ENCODE measurements around the gene TBC1D25.
"Not testable (repeated sequence)": the region's sequence is repeated elsewhere in the genome, so short reads cannot be mapped to it uniquely, and the experiment has no call there.

The TBC1D25 gene

DNA sequence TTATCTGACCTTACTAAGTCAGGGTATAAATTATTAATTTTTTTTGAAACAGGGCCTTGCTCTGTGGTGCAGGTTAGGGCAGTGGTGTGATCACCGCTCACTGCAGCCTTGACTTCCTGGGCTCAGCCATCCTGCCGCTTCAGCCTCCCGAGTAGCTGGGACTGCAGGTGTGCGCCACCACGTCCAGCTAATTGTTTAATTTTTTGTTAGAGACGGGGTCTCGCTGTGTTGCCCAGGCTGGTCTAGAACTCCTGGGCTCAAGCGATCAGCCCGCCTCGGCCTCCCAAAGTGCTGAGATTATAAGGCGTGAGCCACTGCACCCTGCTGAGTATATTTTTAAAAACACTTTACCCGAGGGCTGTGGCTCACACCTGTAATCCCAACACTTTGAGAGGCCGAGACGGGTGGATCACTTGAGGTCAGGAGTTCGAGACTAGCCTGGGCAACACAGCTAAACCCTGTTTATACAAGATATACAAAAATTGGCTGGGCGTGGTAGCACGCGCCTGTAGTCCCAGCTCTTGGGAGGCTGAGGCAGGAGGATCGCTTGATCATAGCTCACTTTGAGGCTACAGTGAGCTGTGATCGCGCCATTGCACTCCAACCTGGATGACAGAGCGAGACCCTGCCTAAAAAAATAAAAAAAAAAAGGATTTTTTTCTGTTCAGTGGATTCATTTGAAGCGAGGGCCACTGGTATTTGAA is 721 bp upstream of the TBC1D25 start:
- TF ChIP-seq, protein P1, sequence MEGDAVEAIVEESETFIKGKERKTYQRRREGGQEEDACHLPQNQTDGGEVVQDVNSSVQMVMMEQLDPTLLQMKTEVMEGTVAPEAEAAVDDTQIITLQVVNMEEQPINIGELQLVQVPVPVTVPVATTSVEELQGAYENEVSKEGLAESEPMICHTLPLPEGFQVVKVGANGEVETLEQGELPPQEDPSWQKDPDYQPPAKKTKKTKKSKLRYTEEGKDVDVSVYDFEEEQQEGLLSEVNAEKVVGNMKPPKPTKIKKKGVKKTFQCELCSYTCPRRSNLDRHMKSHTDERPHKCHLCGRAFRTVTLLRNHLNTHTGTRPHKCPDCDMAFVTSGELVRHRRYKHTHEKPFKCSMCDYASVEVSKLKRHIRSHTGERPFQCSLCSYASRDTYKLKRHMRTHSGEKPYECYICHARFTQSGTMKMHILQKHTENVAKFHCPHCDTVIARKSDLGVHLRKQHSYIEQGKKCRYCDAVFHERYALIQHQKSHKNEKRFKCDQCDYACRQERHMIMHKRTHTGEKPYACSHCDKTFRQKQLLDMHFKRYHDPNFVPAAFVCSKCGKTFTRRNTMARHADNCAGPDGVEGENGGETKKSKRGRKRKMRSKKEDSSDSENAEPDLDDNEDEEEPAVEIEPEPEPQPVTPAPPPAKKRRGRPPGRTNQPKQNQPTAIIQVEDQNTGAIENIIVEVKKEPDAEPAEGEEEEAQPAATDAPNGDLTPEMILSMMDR (conservative IDR thresholded peaks at IDR 0.05; ENCODE audit: low read depth, low read length), result no peak
- DNase-seq (ENCODE audit: low read depth), result no peak
- peak overlapping the region; percentile 22 for H3K4me3 ChIP-seq (ENCODE audit: low read depth, low read length)

- peak; percentile 61 for DNase-seq (ENCODE audit: low read depth)
- TF ChIP-seq, protein P1 (conservative IDR thresholded peaks at IDR 0.05; ENCODE audit: low read depth, low read length), result no peak
- peak overlapping the region; percentile 75 for H3K4me3 ChIP-seq (ENCODE audit: low read depth, low read length)
Measured at GRCh38 chrX:48540028-48540375, 488 bp downstream of the TBC1D25 start.

DNA sequence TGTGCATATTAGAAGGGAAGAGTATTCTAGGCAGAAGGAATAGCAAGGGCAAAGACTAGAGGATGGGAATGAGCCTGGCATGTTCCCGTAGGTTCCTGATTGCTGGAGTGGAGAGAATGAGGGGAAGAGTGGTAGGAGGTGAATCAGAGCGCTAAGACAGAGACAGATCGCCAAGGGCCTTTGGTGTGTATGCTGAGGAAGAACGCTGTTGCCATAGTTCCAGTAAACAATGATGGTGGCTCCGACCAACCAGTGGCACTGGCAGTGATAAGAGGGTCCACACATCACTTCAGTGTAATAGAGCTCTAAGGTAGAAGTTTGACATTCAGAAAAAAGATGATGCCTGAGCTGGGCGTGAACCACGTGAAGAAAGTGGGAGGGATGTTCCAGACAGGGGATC is 966 bp downstream of the TBC1D25 start:
- TF ChIP-seq, protein P1 (conservative IDR thresholded peaks at IDR 0.05; ENCODE audit: low read depth, low read length), result no peak

DNA sequence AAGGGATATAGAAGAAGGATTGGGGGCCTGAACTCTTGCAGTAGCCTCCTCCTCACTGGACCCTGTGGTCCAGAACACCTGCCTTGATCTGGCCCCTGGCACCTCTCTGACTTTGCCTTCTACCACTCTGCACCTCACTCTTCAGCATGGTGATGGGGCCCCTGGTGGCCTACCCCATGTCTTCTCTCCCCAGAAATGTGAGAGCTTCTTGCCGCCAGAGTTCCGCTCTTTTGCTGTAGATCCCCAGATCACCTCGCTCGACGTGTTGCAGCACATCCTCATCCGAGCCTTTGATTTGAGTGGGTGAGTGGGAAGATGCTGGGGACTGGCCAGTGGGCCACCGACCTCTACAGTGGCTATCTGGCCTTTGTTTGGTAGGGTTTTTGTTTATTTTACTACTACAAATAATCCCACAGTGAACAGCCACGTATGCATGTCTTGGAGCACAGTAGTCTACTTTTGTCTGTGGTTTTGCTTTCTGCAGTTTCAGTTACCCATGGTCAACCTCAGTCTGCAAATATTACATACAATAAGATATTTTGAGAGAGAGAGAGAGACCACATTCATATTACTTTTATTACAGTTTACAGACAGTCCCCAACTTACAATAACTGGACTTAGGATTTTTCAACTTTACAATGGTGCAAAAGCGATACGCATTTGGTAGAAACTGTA is 1.8 kb downstream of the TBC1D25 start:
- no peak overlapping the region for H3K4me3 ChIP-seq (ENCODE audit: low read depth, low read length)
- DNase-seq (ENCODE audit: low read depth), result no peak
- TF ChIP-seq, protein P1 (conservative IDR thresholded peaks at IDR 0.05; ENCODE audit: low read depth, low read length), result no peak

More for the DNA sequence above, 966 bp downstream of the TBC1D25 start:
- H3K4me3 ChIP-seq (ENCODE audit: low read depth, low read length), result peak overlapping the region; percentile 75
- no peak for DNase-seq (ENCODE audit: low read depth)

DNA sequence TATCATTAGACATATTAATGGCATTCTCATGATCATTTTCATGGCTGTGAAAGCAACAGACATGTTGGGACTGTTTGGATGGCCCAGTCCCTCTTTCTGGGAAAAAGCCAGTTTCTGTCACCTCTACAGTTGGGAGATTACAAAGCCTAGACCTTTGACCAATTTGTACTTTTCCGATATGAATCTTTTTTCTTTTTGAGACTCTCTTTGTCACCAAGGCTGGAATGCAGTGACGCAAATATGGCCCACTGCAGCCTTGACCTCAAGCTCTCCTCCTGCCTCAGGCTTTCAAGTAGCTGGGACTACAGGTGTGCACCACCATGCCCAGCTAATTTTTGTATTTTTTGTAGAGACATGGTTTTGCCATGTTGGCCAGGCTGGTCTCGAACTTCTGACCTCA is 9.4 kb downstream of the TBC1D25 start:
- no peak overlapping the region for H3K4me3 ChIP-seq (ENCODE audit: low read depth, low read length)
- DNase-seq (ENCODE audit: low read depth), result no peak
- TF ChIP-seq, protein P1 (conservative IDR thresholded peaks at IDR 0.05; ENCODE audit: low read depth, low read length), result no peak

DNA sequence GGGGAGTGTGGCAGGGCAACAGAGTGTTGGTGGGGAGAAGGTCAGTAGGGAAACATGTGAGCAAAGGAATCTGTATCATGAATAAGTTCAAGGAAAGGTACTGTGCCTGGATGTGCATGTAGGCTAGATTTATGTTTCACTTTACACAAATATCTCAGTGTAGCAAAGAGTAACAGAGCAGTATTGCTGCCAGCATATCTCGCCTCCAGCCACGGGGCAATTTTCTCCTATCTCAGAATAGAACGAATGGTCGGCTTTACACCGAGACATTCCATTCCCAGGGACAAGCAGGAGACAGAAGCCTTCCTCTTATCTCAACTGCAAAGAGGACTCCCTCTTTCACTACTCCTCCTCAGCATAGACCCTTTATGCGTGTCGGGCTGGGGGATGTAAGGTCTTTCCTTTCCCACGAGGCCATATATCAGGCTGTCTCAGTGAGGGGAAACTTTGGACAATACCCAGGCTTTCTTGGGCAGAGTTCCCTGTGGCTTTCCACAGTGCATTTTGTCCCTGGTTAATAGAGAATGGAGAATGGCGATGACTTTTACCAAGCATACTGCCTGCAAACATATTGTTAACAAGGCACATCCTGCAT is 16.3 kb downstream of the TBC1D25 start:
- not testable (repeated sequence) for H3K4me3 ChIP-seq (ENCODE audit: low read depth, low read length); DNase-seq (ENCODE audit: low read depth)

DNA sequence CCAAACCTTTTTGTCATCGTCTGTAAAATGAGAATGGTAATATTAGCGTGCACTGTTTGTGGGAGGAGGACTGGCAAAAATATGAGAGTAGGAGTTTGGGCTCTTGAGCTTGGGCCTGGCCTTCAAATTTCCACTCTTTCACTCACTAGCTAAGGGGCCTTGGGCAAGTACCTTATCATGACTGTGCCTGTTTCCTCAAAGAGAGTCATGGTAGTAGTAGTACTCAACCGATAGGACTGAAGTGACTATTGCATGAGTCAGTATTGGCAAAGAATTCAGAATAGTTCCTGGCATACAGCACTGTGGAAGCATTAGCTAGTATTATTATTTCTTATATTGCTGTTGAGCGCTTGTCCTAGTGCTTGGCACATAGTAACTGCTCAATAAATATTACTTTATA is 18.8 kb downstream of the TBC1D25 start:
- peak; percentile 81 for DNase-seq (ENCODE audit: low read depth)
- H3K4me3 ChIP-seq (ENCODE audit: low read depth, low read length), result no peak overlapping the region
- TF ChIP-seq, protein P1 (conservative IDR thresholded peaks at IDR 0.05; ENCODE audit: low read depth, low read length), result no peak
